Measurements from ENCODE around the gene PPP1R18. TPM values are rescaled to one million over a fixed set of nuclear protein-coding genes. Genes with fewer than 3 reads are reported as not detected.
A peak's percentile ranks its signal among the peaks of the same experiment; 100 is the strongest.

The PPP1R18 gene
- total and polyA plus RNA-seq, 9 of the 15 experiments (the other 6 are each of a cell fraction or from before 2014, with no cell fraction given) = 12.0 to 99.2 (median 42.6) TPM

DNA sequence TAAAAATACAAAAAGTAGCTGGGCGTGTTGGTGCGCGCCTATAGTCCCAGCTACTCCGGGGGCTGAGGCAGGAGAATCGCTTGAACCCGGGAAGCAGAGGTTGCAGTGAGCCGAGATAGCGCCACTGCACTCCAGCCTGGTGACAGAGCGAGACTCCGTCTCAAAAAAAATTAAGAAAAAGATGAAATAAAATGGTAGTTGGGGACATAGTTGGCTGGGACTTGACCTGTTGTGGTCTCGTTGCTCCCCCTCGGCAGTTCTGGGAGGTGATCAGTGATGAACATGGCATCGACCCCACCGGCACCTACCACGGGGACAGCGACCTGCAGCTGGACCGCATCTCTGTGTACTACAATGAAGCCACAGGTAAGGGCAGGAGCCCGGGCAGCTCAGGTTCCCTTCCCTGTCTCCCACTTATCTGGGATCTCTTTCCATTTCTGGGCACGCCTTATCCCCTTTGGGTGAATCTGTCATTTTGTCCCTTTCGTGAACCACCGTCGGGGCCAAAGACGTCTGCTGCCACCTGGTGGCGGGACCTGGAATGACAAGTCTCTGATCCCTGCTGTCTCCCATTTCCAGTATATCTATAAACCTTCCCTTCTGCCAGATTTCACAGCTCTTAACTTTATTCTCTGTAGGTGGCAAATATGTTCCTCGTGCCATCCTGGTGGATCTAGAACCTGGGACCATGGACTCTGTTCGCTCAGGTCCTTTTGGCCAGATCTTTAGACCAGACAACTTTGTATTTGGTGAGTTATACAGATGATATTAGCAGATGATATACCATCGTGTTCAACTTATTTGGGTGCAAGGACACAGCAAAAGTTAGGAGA is 36.1 kb upstream of the PPP1R18 start (continued):
- no peak for TF ChIP-seq CHD7 (IDR thresholded peaks at IDR 0.05; ENCODE audit: low read depth, low read length)
- TF ChIP-seq ZC3H4 (CRISPR knock-in tag; IDR thresholded peaks at IDR 0.05; ENCODE audit: borderline replicate concordance) = no peak
- TF ChIP-seq, protein P1, sequence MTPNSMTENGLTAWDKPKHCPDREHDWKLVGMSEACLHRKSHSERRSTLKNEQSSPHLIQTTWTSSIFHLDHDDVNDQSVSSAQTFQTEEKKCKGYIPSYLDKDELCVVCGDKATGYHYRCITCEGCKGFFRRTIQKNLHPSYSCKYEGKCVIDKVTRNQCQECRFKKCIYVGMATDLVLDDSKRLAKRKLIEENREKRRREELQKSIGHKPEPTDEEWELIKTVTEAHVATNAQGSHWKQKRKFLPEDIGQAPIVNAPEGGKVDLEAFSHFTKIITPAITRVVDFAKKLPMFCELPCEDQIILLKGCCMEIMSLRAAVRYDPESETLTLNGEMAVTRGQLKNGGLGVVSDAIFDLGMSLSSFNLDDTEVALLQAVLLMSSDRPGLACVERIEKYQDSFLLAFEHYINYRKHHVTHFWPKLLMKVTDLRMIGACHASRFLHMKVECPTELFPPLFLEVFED (CRISPR knock-in tag; conservative IDR thresholded peaks at IDR 0.05) = 0 out of 2 replicates have a peak, but pooled peaks have one; percentile 3
- no peak for TF ChIP-seq BRD9 (IDR thresholded peaks at IDR 0.05; ENCODE audit: low read depth, partially characterized antibody)
- TF ChIP-seq, protein P2, sequence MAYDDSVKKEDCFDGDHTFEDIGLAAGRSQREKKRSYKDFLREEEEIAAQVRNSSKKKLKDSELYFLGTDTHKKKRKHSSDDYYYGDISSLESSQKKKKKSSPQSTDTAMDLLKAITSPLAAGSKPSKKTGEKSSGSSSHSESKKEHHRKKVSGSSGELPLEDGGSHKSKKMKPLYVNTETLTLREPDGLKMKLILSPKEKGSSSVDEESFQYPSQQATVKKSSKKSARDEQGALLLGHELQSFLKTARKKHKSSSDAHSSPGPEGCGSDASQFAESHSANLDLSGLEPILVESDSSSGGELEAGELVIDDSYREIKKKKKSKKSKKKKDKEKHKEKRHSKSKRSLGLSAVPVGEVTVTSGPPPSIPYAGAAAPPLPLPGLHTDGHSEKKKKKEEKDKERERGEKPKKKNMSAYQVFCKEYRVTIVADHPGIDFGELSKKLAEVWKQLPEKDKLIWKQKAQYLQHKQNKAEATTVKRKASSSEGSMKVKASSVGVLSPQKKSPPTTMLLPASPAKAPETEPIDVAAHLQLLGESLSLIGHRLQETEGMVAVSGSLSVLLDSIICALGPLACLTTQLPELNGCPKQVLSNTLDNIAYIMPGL (CRISPR knock-in tag; IDR thresholded peaks at IDR 0.05) = no peak
- no peak for TF ChIP-seq ZNF282 (CRISPR knock-in tag; IDR thresholded peaks at IDR 0.05)
- TF ChIP-seq POLR2B (IDR thresholded peaks at IDR 0.05; ENCODE audit: low read depth, partially characterized antibody) = peak; percentile 17
- TF ChIP-seq CBX2 (IDR thresholded peaks at IDR 0.05; ENCODE audit: insufficient read depth, low read length, poor library complexity, severe bottlenecking) = no peak
- no peak for TF ChIP-seq PPARD (CRISPR knock-in tag; IDR thresholded peaks at IDR 0.05)
- peak; percentile 28; the same call in 1 of the 2 replicates for TF ChIP-seq NFE2 (IDR thresholded peaks at IDR 0.05; ENCODE audit: low read depth)
- TF ChIP-seq SRF (CRISPR knock-in tag; IDR thresholded peaks at IDR 0.05) = 0 out of 4 replicates have a peak, but pooled peaks of 1 of the 2 experiments have one; percentile 61
